GM15510 (cell line): ENCODE results near the gene DCST1.

Source experiments
- POLR2A ChIP-seq: IDR thresholded peaks from 3 replicates; pipeline ENCODE4 v1.6.1; 2011; ENCODE audit warnings: borderline replicate concordance; ENCODE audit not compliant: insufficient read length; ENCODE audit errors: extremely low read depth

Gene DCST1

DNA sequence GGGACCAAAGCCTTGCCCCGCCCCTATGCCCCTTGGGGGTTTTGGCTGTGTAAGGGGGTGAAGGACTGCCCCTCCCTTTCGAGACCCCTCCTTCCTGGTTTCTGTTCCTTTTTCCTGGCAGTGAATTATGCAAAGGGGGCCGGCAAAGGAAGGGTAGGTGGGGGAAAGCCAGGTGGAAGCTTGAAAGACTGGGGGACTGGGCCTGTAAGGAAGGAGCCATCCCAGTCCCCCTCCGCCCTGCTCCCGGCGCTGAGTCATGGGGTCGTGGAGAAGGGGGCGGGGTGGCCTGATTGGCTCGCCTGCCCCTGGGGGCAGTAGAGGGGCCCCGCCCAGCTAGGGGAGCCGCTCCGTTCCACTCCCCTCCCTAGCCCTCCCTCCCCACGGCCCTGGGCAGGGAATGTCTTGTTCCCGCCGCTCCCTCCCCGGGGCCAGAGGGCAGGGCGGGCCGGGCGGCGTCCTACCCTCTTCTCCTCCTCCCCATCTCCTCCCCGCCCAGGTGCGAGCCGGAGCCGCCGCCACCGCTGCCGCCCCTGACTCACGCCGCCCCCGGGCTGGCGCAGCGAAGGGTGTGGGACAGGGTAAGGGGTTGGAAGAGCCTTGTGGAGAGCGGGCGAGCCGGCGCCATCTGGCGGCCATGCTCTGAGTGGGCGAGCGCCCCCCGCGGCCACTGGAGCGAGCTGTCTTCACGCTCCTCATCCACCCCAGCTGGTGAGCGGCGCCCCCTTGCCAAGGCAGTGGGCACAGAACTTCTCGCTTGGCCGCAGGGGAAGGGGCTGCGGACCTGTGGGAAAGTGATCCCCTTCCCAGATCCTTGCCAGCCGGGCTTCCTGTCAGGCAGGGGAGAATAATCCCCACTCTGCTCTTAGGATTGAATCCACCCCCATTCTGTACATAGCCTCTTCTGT, 16.3 kb upstream of the DCST1 start:
- no peak for TF ChIP-seq POLR2A

DNA sequence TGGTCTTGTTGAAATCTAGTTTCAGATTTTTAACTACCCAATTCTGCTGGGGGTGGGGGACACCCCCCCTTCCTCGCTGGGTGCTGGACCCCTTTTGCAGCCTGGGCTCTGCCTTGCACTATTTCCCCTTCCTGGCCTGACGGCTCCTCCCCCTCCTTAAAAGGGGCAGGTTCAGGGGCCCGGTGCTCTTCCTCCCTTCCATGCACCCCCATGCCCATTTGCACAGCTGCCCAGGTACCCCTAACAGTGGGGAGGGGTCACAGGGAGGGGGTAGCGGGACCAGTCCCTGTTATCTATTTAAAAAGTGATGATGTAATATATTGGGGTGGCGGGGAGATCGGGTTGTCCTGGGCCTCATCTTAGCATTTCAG, 15.7 kb upstream of the DCST1 start:
- no peak for TF ChIP-seq POLR2A

DNA sequence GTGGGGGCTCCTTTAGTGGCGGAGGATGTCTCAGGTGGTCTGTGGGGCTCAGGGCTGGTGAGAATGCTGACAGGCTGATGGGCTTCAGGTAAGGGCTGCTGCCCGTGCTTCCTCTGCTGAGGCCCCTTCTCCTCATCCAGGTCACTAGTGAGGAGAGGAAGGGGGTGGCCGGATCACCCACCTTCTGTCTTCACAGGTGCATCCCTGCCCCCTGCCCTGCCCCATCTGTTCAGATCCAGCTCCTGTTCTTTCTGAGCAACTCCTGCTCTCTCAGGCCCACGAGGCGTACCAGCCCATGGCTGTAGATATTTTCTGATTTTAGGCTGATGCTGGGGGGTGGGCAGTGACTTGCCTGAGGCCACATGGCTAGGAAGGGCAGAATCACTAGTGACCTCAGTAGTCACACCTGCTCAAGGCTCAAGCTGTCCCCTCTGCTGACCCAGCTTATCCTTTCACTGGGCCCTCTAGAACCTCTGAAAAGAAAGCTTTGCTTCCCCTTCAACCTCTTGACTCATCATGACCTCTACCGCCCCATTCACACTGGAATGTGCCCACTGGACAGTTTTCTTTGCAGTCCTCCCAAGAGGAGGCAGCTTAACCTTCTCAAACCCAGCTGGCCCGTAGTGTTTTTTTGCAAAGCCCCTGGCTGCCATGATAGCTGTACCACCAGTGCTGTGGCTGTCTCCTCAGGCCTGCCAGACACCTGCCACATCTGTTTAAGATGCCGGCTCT, 14.8 kb upstream of the DCST1 start:
- no peak for TF ChIP-seq POLR2A

DNA sequence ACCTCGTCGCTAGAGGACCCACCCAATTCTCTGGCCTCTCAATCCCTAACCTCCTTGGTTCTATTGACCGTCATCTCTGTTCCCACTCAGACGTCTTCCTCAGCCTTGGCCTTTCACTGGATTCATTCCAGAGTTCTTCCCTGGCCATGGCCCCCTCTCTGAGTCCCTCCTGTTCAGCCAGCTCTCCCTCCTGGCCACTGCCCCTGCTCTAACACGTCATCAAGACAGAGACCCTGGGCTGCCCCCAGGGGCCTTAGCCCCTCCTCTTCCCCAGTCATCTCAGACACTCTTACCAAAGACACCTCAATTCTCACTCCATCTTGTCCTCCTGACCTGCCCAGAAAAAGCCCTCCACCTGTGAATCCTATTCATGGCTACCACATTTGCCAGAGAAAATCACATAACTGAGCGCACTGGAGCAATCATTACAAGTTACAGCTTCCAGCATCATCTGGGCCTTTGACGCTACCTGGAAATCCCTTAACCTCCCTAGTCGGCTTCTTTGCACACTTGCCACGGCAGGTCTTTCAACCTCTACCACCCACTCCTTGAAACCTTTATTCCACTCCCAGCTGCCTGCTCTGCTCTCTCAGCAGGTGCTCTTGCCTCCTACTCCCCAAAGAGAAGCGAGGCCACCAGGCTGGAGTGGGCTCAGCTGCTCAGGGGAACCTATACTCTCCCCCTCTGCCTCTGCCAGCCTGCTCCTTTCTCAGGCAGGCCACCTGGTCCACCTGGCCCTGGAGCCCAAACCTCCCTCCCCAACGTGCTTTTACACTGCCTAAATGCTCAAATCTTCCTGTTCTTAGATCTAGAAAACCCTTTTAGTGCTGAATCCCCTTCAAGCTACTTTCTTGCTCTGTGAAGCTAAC, 14.0 kb upstream of the DCST1 start:
- TF ChIP-seq POLR2A = no peak

DNA sequence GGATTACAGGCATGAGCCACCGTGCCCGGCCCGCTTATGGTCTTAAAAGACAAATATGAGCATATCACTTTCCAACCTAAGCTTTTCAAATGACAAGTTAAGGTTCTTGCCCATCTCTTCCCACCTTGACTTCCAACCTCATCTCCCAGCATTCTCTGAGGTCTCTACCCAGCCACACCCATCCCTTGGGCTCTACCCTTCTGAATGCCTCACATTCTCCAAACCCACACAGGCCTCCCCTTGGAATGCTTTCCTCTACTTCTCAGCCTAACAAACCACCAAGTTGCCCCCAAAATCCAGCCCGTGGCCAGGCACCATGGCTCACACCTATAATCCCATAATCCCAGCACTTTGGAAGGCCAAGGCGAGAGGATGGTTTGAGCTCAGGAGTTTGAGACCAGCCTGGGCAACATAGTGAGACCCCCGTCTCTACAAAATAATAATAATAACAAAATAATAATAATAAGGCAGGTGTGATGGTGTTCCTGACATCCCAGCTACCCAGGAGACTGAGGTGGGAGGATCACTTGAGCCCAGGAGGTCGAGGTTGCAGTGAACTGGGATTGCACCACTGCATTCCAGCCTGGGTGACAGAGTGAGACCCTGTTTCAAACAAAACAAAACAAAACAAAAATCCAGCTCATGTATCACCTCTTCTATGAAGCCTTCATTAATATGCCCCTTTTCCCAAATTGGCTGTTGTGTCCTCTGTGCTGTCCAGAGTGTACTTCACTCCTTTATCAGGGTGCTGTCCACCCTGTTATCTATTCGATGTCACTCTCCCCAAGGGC, 11.3 kb upstream of the DCST1 start:
- no peak for TF ChIP-seq POLR2A

DNA sequence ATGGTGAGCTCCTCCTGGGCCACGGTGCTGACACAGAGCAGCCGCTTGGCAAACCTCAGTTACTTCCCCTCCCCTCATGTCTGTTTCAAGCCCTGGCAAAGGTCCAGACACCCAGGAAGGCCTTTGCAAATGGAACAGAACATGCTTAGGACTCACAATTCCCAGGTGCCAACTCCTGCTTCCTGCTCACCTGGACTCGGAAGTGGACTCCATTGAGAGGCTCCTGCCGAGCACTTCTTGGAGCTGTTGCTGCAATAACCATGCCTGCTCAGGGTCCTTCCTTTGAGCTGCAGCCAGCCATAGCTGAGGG, 10.7 kb upstream of the DCST1 start:
- no peak for TF ChIP-seq POLR2A

DNA sequence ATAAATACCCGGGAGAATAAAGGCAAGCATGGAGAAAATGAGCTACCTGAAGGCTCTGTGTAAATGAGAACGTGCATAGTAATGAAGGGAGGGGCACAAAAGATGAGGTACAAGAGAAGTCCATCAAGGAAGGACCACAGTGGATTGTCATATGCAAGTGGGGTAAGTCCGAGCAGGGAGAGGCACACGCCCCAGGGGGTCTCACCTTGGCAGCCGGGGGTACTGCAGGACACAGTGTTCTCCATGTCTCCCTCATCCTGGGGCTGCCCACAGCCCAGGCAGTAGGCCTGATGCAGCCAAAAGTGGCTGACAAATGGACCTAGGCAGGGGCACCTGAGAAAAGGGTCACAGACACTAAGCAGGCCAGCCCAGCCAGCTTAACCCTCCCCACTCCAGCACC, 10.0 kb upstream of the DCST1 start:
- no peak for TF ChIP-seq POLR2A

DNA sequence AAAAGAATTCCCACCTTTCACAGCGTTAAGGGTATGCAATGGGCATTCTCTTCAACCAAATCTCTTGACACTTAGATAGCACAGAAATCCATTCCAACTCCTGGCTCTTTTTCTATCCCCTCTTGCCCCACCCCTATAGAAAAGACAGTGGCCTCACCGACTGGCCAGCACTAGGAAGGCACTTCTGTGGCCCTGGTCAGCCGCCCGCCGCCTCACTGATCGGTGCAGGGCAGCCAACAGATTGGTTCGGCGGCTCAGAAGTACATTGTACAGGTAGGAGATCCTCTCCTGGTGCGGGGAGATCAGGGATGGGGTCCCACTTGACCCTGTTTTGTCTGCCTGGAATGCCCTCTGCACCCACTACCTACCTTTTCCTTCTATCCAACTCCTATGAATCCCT, 9.3 kb upstream of the DCST1 start:
- TF ChIP-seq POLR2A = no peak

DNA sequence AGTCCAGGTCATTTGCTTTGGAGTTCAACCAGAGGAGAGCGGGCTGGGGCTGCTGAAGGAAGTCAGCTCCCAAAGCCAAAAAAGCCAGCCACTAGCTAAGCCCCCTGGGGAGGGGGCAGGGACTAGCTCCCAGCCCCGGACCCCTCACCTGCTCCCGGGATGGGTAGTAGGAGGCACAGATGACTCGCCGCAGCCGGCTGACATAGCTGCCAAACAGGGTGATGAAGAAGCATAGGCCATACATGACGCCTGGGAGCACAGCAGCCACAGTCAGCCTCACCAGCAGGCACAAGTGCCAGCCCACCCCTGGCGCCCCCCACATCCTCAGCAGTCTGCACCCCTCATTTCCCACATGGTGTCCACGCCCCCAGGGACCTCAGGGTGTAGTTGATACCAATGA, 7.5 kb upstream of the DCST1 start:
- TF ChIP-seq POLR2A = no peak

DNA sequence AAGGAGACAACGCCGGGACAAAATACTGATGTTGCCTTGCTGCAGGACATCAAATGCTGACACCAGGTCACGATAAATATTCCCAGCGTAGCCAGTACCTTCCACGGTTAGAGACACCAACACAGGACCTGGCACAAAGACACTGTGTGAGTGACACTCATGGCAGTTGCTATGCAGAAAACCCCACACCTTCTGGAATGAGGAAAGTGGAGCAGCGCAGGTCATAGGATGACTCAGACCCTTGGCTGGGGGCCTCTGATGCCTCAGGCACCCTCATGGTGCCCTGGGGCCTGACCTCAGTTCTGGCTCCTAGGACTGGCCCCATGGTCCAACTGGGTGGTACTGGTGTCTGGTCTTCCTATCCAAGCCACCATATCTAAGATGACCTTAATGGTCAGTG, 7.0 kb upstream of the DCST1 start:
- TF ChIP-seq POLR2A = no peak

DNA sequence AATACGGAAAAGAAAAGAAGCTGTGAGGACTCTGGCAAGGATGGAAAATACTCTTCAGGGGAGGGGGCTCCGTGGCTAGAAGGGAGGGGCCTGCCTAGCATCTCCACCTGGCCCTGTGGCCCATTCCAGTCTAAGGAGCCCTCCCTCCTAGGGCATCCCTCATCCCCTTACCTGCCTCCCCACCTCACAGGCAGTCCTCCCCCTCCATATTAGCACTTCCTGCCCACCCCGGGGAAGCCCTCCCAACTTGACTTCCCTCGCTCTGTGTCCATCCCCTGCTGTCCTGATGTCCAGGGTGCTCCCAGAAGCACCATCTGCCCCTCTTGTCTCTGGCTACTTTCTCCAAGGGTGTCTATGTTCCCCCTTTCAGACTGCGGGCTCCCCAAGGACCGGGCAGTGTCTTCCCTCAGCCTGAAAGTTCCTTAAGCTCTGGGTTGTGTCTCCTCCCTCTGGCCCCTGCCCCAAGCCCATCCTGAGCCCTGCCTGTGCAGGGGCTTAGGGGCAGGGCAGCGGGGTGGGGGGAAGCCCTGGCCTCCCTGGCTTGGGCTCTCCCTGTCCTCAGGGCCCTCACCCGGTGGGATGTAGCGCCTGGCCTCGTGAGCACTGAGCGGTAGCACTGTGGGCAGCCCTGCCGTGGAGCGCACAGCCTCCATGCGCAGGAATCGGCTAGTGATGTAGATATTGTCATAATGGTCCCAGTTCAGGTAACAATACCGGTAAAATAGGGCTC, 3.9 kb upstream of the DCST1 start:
- TF ChIP-seq POLR2A = no peak

DNA sequence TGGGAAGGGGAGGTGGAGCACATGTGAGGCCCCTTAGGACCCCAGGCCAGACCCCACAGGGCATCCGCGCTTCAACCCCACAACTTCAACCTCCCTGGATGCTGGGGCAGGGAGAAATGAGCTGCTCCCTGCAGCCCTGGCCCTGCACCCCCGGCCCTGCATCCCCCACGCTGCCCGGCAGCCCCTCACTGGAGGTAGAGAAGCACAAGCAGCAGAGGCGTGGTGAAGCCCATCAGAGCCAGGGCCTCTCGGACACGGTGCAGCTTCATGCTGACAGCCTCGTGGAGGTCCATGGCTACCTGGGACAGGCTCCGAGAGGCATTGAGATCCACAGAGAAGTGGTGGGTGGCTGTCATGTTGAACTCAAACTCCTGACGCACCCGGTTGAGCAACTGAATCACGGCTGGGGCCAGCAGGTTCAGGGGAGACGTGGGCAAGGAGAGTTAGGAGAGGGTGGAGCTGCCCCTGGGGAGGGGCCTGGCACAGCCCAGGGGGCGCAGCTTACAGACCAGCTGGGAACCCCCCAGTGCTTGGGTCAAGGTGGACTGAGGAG, 3.3 kb upstream of the DCST1 start:
- no peak for TF ChIP-seq POLR2A

DNA sequence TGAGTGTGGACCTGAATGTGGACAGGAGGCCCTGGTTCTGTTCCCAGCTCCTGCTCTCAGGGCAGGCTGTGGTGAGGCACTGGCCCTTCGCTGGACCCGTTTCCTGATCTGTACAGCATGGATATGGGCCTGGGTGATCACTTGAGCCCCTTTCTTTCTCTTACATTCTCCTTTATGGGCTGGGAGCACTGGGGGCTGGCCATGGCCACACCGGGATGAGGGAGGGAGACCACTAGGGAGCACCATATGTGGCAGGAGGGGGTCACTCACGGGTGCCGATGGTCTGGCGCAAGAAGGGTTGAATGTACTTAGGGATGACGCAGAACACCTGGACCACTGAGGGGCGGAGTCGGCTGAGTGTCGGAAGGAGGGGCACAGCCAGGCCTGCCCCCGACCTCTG, 2.7 kb upstream of the DCST1 start:
- no peak for TF ChIP-seq POLR2A
